Measurements from ENCODE around the gene IDH3G. TPM values are rescaled to one million over a fixed set of nuclear protein-coding genes. Genes with fewer than 3 reads are reported as not detected.

Gene IDH3G
- total and polyA plus RNA-seq, 2 donors (not counting 1 experiment from before 2014, with no cell fraction given): 44.6 to 55.7 TPM

GRCh38 chrX:153765138-153766079, 28.8 kb downstream of the IDH3G start:
- no peak overlapping the region for H2AFZ ChIP-seq (ENCODE audit: low read length)
- H3K9ac ChIP-seq (ENCODE audit: insufficient read depth, low read length): no peak overlapping the region
- no peaks in the 10 kb centered on the region for H3K79me2 ChIP-seq (ENCODE audit: control insufficient read depth, insufficient read depth, low read length)
- DNase-seq (ENCODE audit: low read depth in 2 of 2): peak in 1 of 2 donors; percentile 14
- no peak overlapping the region for H3K27ac ChIP-seq (ENCODE audit: insufficient read depth, low read length)
- H3K9me3 ChIP-seq (ENCODE audit: control insufficient read depth, insufficient read depth, low read depth, low read length): no peaks in the 10 kb centered on the region
- H3K36me3 ChIP-seq (ENCODE audit: control insufficient read depth, insufficient read depth, low read length): no peaks in the 10 kb centered on the region
- no peaks in the 10 kb centered on the region for H3K27me3 ChIP-seq (ENCODE audit: control insufficient read depth, insufficient read depth, low read length)
- peak overlapping the region in 1 of 4 experiments; percentile 22 for H3K4me3 ChIP-seq (replicated peaks in 1 of 4; ENCODE audit: control extremely low read depth in 1 of 4, insufficient read depth in 1 of 4, low read depth in 3 of 4, low read length in 4 of 4)
- H3K4me1 ChIP-seq (ENCODE audit: control insufficient read depth, extremely low read depth, insufficient read depth, low read length): peaks cover 3% of the 10 kb centered on the region
- H4K20me1 ChIP-seq (ENCODE audit: control insufficient read depth, extremely low read depth, insufficient read depth, low read length): no peaks in the 10 kb centered on the region
- peak overlapping the region; percentile 44 for H3K4me2 ChIP-seq (ENCODE audit: extremely low read depth, insufficient read depth, low read length)
- TF ChIP-seq EZH2 (IDR thresholded peaks at IDR 0.05; ENCODE audit: low read length, missing control alignments) (no peak), CTCF (conservative IDR thresholded peaks at IDR 0.05 in 1 of 2, IDR thresholded peaks at IDR 0.05 in 1 of 2; ENCODE audit: low read depth in 1 of 2, low read length in 2 of 2) (no peak)

GRCh38 chrX:153764786-153765137, 29.4 kb downstream of the IDH3G start:
- no peak overlapping the region for H3K27ac ChIP-seq (ENCODE audit: insufficient read depth, low read length)
- DNase-seq (ENCODE audit: low read depth in 2 of 2): no peak
- no peak overlapping the region for H3K9ac ChIP-seq (ENCODE audit: insufficient read depth, low read length)
- no peaks in the 10 kb centered on the region for H3K9me3 ChIP-seq (ENCODE audit: control insufficient read depth, insufficient read depth, low read depth, low read length)
- no peaks in the 10 kb centered on the region for H3K79me2 ChIP-seq (ENCODE audit: control insufficient read depth, insufficient read depth, low read length)
- peak overlapping the region in 1 of 4 experiments; percentile 48 for H3K4me3 ChIP-seq (replicated peaks in 1 of 4; ENCODE audit: control extremely low read depth in 1 of 4, insufficient read depth in 1 of 4, low read depth in 3 of 4, low read length in 4 of 4)
- no peak for TF ChIP-seq EZH2 (IDR thresholded peaks at IDR 0.05; ENCODE audit: low read length, missing control alignments)
- no peaks in the 10 kb centered on the region for H4K20me1 ChIP-seq (ENCODE audit: control insufficient read depth, extremely low read depth, insufficient read depth, low read length)
- H2AFZ ChIP-seq (ENCODE audit: low read length): no peak overlapping the region
- no peak overlapping the region for H3K4me2 ChIP-seq (ENCODE audit: extremely low read depth, insufficient read depth, low read length)
- no peaks in the 10 kb centered on the region for H3K27me3 ChIP-seq (ENCODE audit: control insufficient read depth, insufficient read depth, low read length)
- peaks cover 3% of the 10 kb centered on the region for H3K4me1 ChIP-seq (ENCODE audit: control insufficient read depth, extremely low read depth, insufficient read depth, low read length)
- H3K36me3 ChIP-seq (ENCODE audit: control insufficient read depth, insufficient read depth, low read length): no peaks in the 10 kb centered on the region

DNA sequence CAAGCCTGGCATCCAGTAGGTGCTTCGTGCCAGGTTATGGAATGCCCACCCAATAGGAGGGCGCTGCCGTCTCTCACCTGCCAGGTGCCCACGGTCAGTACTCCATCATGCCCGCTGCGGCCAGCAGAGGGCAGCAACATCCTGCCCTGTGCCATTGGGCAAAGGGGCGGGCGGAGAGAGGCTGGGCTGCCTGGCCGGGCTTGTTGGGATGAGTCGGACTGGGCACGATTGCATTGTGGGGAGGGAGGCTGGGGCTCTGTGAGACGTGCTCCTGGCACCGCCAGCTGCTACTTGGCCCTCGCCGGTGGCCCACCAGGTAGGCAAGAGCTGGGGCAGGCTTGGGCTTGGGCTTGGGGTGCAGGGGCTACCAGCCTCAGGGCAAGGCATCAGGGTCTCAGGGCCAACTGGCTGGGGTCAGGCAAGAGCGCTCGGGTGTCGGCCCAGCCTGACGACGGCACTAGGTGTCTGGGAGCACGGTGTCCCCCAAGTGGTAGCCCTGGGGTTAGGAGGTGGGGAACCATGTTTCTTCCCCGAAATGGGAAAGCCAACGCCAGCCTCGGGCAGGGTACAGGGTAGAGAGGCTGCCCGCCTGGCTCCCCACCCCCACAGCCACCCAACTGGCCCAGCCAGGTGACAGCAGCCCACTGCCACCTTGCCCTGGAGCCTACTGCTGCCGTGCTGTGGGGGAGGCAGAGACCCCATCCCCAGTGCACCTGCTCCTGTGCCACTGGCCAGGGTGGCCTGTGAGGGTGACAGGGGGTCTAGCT, 30.0 kb downstream of the IDH3G start, which contains the start of gene PLXNB3:
PLXNB3 (plus strand) TSS at position 261 of the 767 bp plus-strand sequence. CDS start 1,287 bp downstream, outside the sequence.
- Histone ChIP-seq H3K4me1 (ENCODE audit: control insufficient read depth, extremely low read depth, insufficient read depth, low read length) (peaks cover 3% of the 10 kb centered on the region), H3K27me3 (ENCODE audit: control insufficient read depth, insufficient read depth, low read length) (no peaks in the 10 kb centered on the region), H3K9me3 (ENCODE audit: control insufficient read depth, insufficient read depth, low read depth, low read length) (no peaks in the 10 kb centered on the region), H3K27ac (ENCODE audit: insufficient read depth, low read length) (no peak within 1 kb of the TSS), H3K9ac (ENCODE audit: insufficient read depth, low read length) (peak within 1 kb of the TSS; percentile 16), H3K4me2 (ENCODE audit: extremely low read depth, insufficient read depth, low read length) (peak within 1 kb of the TSS; percentile 44), H3K79me2 (ENCODE audit: control insufficient read depth, insufficient read depth, low read length) (no peaks in the 10 kb centered on the region), H3K4me3 (replicated peaks in 1 of 4; ENCODE audit: control extremely low read depth in 1 of 4, insufficient read depth in 1 of 4, low read depth in 3 of 4, low read length in 4 of 4) (peak within 1 kb of the TSS in 1 of 4 experiments; percentile 48), H3K36me3 (ENCODE audit: control insufficient read depth, insufficient read depth, low read length) (no peaks in the 10 kb centered on the region), H4K20me1 (ENCODE audit: control insufficient read depth, extremely low read depth, insufficient read depth, low read length) (no peaks in the 10 kb centered on the region), H2AFZ (ENCODE audit: low read length) (no peak within 1 kb of the TSS)
- DNase-seq (ENCODE audit: low read depth in 2 of 2): peak; percentile 55 to 59
- TF ChIP-seq CTCF (conservative IDR thresholded peaks at IDR 0.05 in 1 of 2, IDR thresholded peaks at IDR 0.05 in 1 of 2; ENCODE audit: low read depth in 1 of 2, low read length in 2 of 2) (peak; percentile 65 to 68), EZH2 (IDR thresholded peaks at IDR 0.05; ENCODE audit: low read length, missing control alignments) (no peak)

Data from fibroblast of lung (primary cell).